ENCODE measurements around the gene FAF1.

The FAF1 gene

GRCh38 chr1:50684185-50684584, 275.9 kb downstream of the FAF1 start:
- peak; percentile 4 for TF ChIP-seq CTCF (IDR thresholded peaks at IDR 0.05; ENCODE audit: control insufficient read depth, insufficient read depth, low read depth, low read length, missing control alignments)
- no peak overlapping the region for H3K4me3 ChIP-seq (ENCODE audit: control insufficient read depth, low read depth, low read length)
- DNase-seq (ENCODE audit: low read depth): no peak

- H3K4me3 ChIP-seq (ENCODE audit: control insufficient read depth, low read depth, low read length): no peak overlapping the region
- no peak for DNase-seq (ENCODE audit: low read depth)
- no peak for TF ChIP-seq CTCF (IDR thresholded peaks at IDR 0.05; ENCODE audit: control insufficient read depth, insufficient read depth, low read depth, low read length, missing control alignments)
These were observed 278.1 kb downstream of the FAF1 start for GRCh38 chr1:50681931-50682330.

DNA sequence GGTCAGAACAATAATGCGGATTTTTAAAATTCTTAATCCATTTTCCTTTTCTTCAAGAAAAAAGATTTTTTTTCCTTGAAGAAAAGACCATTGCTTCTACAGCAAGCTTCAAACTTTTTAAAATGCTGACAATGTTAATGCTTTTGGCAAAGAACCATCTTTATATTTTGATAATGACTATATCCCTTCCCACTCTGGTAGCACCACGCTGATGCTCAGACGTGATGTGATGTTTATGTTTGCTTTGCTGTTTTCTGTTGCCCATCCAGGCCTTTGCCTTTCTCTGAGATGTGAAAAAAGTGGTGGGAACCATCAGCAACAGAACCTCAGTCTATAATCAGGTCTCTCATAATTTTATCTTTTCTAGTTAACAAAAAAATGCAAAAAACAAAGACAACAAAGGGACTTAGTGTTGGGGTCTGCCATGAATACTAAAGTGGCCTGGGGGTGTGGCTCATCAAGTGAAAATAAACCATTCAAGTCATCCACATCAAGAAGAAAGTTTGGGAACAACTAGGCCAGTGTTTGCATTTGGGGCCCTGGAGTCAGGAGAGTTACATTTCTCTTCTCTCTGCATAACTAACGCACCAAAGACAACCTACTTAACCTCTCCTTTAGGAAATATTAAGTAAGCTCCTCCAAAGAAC, 292.2 kb downstream of the FAF1 start:
- no peak for DNase-seq (ENCODE audit: low read depth)
- H3K4me3 ChIP-seq (ENCODE audit: control insufficient read depth, low read depth, low read length): no peak overlapping the region
- no peak for TF ChIP-seq CTCF (IDR thresholded peaks at IDR 0.05; ENCODE audit: control insufficient read depth, insufficient read depth, low read depth, low read length, missing control alignments)

DNA sequence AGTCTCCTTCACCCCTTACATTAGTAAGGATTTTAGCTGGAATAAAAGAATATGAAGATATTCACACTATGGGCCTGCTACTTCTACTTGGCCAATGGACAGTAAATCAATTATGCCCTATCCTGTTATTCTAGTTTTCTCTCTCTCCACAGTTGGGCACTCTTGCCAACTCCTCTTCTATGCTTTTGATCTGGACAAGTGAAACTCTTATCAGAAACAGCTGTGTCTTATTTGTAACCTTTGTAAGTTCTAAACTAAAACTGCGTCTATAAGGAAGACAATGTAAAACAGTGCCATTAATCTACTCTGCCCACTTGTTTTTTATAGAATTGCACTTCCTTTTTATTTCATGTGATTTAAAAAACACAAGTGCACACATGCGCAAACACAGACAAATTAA, 292.8 kb downstream of the FAF1 start:
- no peak for TF ChIP-seq CTCF (IDR thresholded peaks at IDR 0.05; ENCODE audit: control insufficient read depth, insufficient read depth, low read depth, low read length, missing control alignments)
- H3K4me3 ChIP-seq (ENCODE audit: control insufficient read depth, low read depth, low read length): no peak overlapping the region
- no peak for DNase-seq (ENCODE audit: low read depth)

DNA sequence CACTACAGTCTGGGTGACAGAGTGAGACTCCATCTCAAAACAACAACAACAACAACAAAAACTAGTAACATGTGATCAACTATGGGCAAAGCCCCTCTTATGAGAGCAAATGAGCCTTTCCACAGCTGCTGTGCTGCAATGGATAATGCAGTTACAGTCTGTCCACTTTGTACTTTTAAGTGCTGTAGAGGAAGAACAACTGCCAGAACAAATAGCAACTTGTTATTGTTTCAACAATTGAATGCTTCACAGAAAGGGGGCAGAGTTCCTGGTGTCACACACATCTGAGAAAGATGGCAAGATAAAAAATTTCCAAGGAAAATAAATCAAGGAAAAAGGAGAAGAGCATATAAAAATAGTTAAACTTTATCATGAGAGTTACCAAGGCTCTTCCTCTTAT, 293.2 kb downstream of the FAF1 start:
- TF ChIP-seq CTCF (IDR thresholded peaks at IDR 0.05; ENCODE audit: control insufficient read depth, insufficient read depth, low read depth, low read length, missing control alignments): no peak
- H3K4me3 ChIP-seq (ENCODE audit: control insufficient read depth, low read depth, low read length): no peak overlapping the region
- DNase-seq (ENCODE audit: low read depth): no peak

DNA sequence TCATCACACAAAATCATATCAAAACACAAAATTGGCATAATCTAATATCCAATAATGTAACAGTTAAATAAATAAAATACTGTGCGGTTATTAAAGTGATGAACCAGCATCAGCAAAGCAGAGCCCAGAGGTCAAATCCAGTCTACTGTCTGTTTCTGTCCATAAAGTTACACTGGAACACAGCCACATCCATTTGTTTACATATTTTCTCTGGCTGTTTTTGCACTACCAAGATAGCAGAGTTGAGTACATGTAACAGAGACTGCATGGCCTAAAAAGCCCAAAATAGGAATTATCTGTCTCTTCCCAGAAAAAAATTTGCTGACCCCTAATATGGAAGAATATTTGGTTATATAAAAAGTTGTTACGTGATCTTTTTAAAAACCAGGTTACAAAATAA, 294.7 kb downstream of the FAF1 start:
- no peak for TF ChIP-seq CTCF (IDR thresholded peaks at IDR 0.05; ENCODE audit: control insufficient read depth, insufficient read depth, low read depth, low read length, missing control alignments)

GRCh38 chr1:50661626-50662025, 298.4 kb downstream of the FAF1 start:
- no peak for TF ChIP-seq CTCF (IDR thresholded peaks at IDR 0.05; ENCODE audit: control insufficient read depth, insufficient read depth, low read depth, low read length, missing control alignments)
- no peak for DNase-seq (ENCODE audit: low read depth)

More for the DNA sequence above, 294.7 kb downstream of the FAF1 start:
- DNase-seq (ENCODE audit: low read depth): no peak
- H3K4me3 ChIP-seq (ENCODE audit: control insufficient read depth, low read depth, low read length): no peak overlapping the region

More at GRCh38 chr1:50661626-50662025, 298.4 kb downstream of the FAF1 start:
- H3K4me3 ChIP-seq (ENCODE audit: control insufficient read depth, low read depth, low read length): no peak overlapping the region

Measured in AG09309 (cell line).